B cell (primary cell): ENCODE results near the gene SLC7A10.

Experiments
- EZH2 ChIP-seq: IDR thresholded peaks from 2 replicates; pipeline ENCODE4 v1.6.1; 2012; ENCODE audit warnings: borderline replicate concordance, low read depth, mild to moderate bottlenecking, moderate library complexity, low read length; ENCODE audit not compliant: insufficient read depth, poor library complexity, severe bottlenecking
- TF ChIP-seq, protein P1 (sequence below): fragments of 200-600 bp; IDR thresholded peaks from one replicate; pipeline ENCODE4 v1.8.0; 2022; ENCODE audit warnings: antibody characterized with exemption, mild to moderate bottlenecking

DNA sequence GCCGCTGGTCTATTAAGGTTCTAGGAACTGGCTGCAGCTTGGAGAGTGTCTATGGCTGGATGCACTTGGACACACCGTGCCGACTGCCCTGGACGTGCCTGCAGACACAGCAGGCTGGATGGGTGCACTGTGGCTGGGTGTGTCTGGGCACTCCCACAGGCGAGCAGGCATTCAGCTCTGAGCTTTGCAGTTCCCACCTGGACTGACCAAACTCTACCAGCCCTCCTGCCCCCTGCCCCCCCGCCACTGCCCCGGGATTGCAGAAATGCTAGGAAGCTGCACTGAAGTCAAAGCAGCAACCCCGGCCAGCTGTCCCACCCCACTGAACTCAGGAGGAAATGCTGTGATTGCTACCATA lies 38.5 kb downstream of the SLC7A10 start:
- TF ChIP-seq, protein P1, sequence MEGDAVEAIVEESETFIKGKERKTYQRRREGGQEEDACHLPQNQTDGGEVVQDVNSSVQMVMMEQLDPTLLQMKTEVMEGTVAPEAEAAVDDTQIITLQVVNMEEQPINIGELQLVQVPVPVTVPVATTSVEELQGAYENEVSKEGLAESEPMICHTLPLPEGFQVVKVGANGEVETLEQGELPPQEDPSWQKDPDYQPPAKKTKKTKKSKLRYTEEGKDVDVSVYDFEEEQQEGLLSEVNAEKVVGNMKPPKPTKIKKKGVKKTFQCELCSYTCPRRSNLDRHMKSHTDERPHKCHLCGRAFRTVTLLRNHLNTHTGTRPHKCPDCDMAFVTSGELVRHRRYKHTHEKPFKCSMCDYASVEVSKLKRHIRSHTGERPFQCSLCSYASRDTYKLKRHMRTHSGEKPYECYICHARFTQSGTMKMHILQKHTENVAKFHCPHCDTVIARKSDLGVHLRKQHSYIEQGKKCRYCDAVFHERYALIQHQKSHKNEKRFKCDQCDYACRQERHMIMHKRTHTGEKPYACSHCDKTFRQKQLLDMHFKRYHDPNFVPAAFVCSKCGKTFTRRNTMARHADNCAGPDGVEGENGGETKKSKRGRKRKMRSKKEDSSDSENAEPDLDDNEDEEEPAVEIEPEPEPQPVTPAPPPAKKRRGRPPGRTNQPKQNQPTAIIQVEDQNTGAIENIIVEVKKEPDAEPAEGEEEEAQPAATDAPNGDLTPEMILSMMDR = no peak
- TF ChIP-seq EZH2 = no peak
